GM21717 (cell line): ENCODE measurements around the gene ZNF525.
"Not testable (repeated sequence)": the region's sequence is repeated elsewhere in the genome, so short reads cannot be mapped to it uniquely, and the experiment has no call there.

ENCODE experiments used
- ATAC-seq: cut with Tn5 transposase; IDR thresholded peaks from one replicate; pipeline ENCODE4 v1.9.1; 2021; ENCODE audit warnings: mild to moderate bottlenecking, moderate library complexity; ENCODE audit not compliant: unreplicated experiment

ZNF525 gene

GRCh38 chr19:53365134-53365898 is at the start of gene ZNF525:
ZNF525 (plus strand) TSS chr19:53365705; CDS start chr19:53372282, 6,577 bp downstream.
- peak; percentile 99 for ATAC-seq

DNA sequence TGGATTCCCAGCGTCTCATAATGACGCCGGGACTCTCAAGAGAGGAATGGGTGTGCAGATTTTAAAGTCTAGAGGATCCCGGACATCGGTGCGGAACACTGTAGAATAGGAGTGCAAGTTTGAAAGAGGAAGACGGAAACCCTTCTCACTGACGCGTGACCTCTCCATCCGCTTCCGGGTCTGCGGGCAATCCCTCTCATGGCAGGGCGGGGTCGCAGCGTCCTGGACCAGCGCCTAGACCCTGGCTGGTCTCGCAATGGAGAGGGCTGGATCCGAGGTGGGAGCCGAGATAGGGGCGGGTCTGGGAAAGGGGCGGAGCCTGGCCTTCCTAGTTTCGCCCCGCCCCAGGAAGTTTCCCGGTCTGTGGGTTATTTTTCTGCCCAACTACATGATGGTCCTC is 36.5 kb upstream of the ZNF525 start:
- no peak for ATAC-seq

DNA sequence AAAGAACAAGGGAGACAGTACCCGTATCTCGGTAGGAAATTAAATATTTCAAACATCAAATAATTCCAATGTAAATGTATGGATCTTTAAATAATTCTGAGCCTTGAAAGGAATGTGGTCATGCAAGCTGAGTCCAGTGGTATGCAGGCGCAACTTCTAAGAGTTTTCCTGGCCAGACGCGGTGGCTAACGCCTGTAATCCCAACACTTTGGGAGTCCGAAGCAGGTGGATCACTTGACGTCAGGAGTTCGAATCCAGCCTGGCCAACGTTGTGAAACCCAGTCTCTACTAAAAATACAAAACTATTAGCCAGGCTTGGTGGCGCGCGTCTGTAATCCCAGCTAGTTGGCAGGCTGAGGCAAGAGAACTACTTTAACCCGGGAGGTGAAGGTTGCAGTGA is 33.0 kb upstream of the ZNF525 start:
- ATAC-seq = no peak

DNA sequence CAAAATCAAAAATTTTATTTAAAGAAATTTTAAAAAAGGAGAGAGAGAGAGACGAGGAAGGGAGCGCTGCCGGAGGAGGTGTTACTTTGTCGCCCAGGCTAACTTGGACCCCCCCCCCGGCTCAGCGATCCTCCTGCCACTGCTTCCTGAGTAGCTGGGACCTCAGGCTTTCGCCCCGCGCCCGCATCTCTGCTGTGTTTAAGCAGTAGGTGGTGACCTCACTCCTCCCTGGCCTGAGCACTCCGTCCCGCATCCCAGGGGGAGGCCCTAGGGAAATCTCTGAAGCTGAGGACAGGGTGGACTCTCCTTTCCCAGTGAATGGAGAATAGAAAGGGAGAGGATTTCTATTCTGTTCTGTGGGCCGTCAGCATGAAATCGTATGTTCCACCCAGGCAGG is 32.4 kb upstream of the ZNF525 start:
- ATAC-seq = peak; percentile 11

GRCh38 chr19:53333463-53334449 is 31.7 kb upstream of the ZNF525 start, which contains the start of gene ZNF845:
ZNF845 (plus strand) TSS chr19:53333749; CDS start chr19:53341308, 7,559 bp downstream.
- peak; percentile 86 for ATAC-seq

GRCh38 chr19:53344403-53344802 is 21.1 kb upstream of the ZNF525 start:
- ATAC-seq = not testable (repeated sequence)

DNA sequence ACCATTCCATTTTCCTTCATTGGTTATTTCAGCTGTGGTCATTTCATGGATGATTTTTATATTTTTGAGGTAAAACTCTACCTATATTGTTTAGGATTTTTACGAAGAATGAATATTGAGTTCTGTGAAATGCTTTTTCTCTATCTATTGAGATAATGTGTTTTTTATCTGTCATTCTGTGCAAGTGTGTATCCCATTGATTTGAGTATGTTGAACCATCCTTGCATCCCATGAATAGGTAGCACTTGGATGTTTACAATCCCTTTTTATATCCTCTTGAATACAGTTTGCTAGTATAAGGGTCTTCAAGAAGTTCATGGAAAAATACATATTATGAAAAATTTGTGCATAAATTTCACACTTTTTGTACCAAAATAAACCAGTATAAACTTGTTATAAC is 9.8 kb upstream of the ZNF525 start:
- no peak for ATAC-seq

DNA sequence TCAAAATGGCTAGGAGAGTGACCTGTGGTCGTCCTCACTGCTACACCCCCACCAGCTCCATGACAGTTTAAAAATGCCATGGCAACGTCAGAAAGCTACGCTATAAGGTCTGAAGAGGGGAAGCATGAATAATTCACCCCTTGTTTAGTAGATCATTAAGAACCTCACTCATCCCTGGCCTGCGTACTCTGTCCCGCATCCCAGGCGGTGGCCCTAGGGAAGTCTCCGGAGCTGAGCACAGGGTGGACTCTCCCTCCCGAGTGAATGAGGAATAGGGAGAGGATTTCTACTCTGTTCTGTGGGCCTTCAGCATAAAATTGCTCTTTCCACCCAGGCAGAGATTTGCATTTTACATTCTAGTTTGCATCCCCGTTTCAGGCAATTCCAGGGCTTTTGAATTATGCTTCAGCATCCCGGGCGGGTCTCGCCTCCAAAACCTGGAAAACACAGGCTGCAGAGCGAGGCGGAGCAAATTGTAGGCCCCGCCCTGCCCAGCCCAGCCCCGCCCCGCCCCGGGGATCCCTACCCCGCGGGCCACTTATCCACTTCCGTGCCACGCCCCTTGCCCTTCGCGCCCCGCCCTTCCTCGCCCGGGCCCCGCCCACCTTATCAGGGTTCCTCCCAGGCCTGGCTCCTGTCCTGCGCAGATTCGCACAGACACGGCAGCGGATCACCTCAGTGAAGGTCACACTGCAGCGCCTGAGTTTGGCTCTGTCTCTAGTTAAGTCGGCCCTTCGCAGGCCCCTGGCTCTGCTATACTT is 7.5 kb upstream of the ZNF525 start:
- ATAC-seq = no peak

DNA sequence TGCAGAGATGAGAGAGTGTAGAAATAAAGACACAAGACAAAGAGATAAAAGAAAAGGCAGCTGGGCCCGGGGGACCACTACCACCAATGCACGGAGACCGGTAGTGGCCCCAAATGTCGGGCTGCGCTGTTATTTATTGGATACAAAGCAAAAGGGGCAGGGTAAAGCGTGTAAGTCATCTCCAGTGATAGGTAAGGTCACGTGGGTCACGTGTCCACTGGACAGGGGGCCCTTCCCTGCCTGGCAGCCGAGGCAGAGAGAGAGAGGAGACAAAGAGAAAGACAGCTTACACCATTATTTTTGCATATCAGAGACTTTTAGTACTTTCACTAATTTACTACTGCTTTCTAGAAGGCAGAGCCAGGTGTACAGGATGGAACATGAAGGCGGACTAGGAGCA is 5.4 kb upstream of the ZNF525 start:
- ATAC-seq = not testable (repeated sequence)

DNA sequence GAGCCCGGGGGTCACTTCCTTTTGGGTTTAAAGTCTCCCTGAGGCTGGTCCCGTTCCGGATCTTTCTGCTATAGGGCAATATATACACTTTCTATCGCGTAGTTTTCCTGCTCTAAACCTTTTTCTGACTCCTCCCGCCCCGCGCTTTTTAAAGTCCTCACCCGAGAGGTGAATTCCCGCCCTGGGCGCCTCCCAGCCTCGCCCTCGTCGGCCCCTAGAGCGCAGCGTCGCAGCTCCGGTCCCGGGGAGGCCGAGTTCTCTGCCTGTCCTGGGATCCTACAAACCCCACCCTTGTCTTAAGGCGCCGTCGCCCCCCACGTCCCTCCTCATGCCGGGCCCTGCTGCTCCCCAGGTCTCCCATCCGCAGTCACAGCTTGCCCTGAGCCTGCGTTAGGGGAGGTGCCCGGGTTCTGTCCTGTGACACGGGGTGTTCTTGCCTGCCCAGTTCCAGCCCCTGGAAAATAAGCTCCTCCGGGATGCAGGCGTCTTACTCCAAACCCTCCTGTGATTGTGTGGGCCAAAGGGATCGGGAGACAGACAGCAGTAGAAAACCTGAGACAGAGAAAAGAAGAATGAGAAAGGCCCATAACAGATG is 491 bp downstream of the ZNF525 start:
- peak; percentile 36 for ATAC-seq

GRCh38 chr19:53372196-53372595 is 6.7 kb downstream of the ZNF525 start:
- no peak for ATAC-seq

GRCh38 chr19:53374288-53374687 is 8.8 kb downstream of the ZNF525 start:
- ATAC-seq = no peak

- ATAC-seq = no peak
These were observed 9.2 kb downstream of the ZNF525 start for GRCh38 chr19:53374743-53375142.

DNA sequence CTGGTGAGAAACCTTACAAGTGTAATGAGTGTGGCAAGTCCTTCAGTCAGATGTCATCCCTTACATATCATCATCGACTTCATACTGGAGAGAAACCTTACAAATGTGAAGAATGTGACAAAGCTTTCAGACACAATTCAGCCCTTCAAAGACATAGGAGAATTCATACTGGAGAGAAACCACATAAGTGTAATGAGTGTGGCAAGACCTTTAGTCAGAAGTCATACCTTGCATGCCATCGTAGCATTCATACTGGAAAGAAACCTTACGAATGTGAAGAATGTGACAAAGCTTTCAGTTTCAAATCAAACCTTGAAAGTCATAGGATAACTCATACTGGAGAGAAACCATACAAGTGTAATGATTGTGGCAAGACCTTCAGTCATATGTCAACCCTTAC is 15.9 kb downstream of the ZNF525 start:
- ATAC-seq = no peak

DNA sequence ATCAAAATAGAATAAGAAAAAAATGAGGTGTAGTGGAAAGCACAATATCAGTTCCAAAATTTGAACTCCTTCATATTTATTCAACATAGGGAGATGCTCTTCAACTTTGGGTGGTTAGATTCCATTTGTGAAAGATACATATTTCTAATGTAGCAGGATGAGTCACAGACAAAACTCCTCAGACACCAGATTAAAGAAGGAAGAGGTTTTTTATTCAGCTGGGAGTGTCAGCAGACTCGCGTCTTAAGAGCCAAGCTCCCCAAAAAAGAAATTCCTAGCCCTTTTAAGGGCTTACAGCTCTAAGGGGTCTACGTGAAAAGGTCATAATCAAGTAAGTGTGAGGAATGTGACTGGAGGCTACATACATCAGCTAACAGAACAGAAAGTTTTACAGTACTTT is 22.7 kb downstream of the ZNF525 start:
- ATAC-seq = no peak

DNA sequence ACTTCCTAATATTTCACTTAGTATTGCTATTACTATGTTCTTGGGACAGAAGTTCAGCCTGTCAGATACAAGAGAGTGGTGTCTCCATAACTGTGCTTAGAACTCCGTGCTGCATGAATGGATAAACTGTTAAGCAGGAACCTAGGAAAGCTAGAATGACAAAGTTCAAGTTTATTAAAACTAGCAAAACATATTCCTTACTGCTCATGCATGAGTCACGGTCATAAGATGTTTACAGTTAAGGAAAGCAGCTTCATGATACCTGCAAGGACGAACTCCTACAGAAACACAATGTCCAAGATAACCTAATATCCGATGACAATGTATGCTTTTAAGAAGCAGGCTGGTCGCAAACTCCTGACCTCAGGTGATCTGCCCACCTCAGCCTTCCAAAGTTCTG is 23.4 kb downstream of the ZNF525 start:
- ATAC-seq = no peak

- no peak for ATAC-seq
These were observed 24.1 kb downstream of the ZNF525 start for GRCh38 chr19:53389571-53389970.

- no peak for ATAC-seq
These were observed 24.5 kb downstream of the ZNF525 start for GRCh38 chr19:53389978-53390377.

- ATAC-seq = no peak
These were observed 29.0 kb downstream of the ZNF525 start for GRCh38 chr19:53394522-53394973.
